Osteoblast (primary cell): Measurements from ENCODE around the gene CX3CL1. TPM values are rescaled to one million over a fixed set of nuclear protein-coding genes. Genes with fewer than 3 reads are reported as not detected.
"Not testable (repeated sequence)": the region's sequence is repeated elsewhere in the genome, so short reads cannot be mapped to it uniquely, and the experiment has no call there.

ENCODE experiments used
- DNase-seq: peaks from one replicate; pipeline ENCODE4 v3.0.0; 2011; ENCODE audit warnings: low spot score, mixed read lengths; ENCODE audit not compliant: insufficient read length; ENCODE audit errors: missing footprints
- H2AFZ ChIP-seq: 2 replicates; pipeline ENCODE4 v1.6.0; 2011; ENCODE audit warnings: mild to moderate bottlenecking, low read length
- H3K27ac ChIP-seq: 2 replicates; pipeline ENCODE4 v1.5.1; 2011; ENCODE audit warnings: mild to moderate bottlenecking, low read depth, low read length, moderate library complexity
- H3K27me3 ChIP-seq: 2 replicates; pipeline ENCODE4 v1.6.0; 2012; ENCODE audit warnings: mild to moderate bottlenecking, control low read depth, inconsistent platforms, low read length, moderate library complexity; ENCODE audit not compliant: insufficient read depth
- H3K36me3 ChIP-seq: 2 replicates; pipeline ENCODE4 v1.5.1; 2011; ENCODE audit warnings: mild to moderate bottlenecking, low read length, control low read depth, moderate library complexity; ENCODE audit not compliant: insufficient read depth
- H3K4me1 ChIP-seq: 2 replicates; pipeline ENCODE4 v1.5.1; 2011; ENCODE audit warnings: mild to moderate bottlenecking, low read length, control low read depth, moderate library complexity; ENCODE audit not compliant: insufficient read depth
- H3K4me2 ChIP-seq: 2 replicates; pipeline ENCODE4 v1.6.0; 2011; ENCODE audit warnings: mild to moderate bottlenecking, low read length; ENCODE audit not compliant: insufficient read depth
- H3K4me3 ChIP-seq: fragments of 200-600 bp; sonication (generic); 3 replicates; pipeline ENCODE4 v1.5.1; 2012; ENCODE audit warnings: mild to moderate bottlenecking, low read length, inconsistent platforms; ENCODE audit not compliant: insufficient read depth
- H3K79me2 ChIP-seq: 2 replicates; pipeline ENCODE4 v1.6.0; 2012; ENCODE audit warnings: mild to moderate bottlenecking, low read length, control low read depth, inconsistent platforms; ENCODE audit not compliant: insufficient read depth
- H3K9me3 ChIP-seq: 2 replicates; pipeline ENCODE4 v1.5.1; 2011; ENCODE audit warnings: low read depth, low read length, control low read depth
- H4K20me1 ChIP-seq: 2 replicates; pipeline ENCODE4 v1.6.0; 2012; ENCODE audit warnings: mild to moderate bottlenecking, low read length, control low read depth; ENCODE audit not compliant: insufficient read depth
- total RNA-seq: library from RNA; depleted of rRNA; stranded (reverse); fragments of >200 nt; gene quantifications from 2 replicates; pipeline ENCODE4 v1.2.3, GENCODE V29; 2012
- TF ChIP-seq, protein P1 (sequence below): IDR thresholded peaks from 2 replicates; pipeline ENCODE4 v1.5.1; 2011; ENCODE audit warnings: mild to moderate bottlenecking, low read depth, low read length, moderate library complexity; ENCODE audit errors: extremely low read depth

CX3CL1 gene
- total RNA-seq, 1 donor: not detected

DNA sequence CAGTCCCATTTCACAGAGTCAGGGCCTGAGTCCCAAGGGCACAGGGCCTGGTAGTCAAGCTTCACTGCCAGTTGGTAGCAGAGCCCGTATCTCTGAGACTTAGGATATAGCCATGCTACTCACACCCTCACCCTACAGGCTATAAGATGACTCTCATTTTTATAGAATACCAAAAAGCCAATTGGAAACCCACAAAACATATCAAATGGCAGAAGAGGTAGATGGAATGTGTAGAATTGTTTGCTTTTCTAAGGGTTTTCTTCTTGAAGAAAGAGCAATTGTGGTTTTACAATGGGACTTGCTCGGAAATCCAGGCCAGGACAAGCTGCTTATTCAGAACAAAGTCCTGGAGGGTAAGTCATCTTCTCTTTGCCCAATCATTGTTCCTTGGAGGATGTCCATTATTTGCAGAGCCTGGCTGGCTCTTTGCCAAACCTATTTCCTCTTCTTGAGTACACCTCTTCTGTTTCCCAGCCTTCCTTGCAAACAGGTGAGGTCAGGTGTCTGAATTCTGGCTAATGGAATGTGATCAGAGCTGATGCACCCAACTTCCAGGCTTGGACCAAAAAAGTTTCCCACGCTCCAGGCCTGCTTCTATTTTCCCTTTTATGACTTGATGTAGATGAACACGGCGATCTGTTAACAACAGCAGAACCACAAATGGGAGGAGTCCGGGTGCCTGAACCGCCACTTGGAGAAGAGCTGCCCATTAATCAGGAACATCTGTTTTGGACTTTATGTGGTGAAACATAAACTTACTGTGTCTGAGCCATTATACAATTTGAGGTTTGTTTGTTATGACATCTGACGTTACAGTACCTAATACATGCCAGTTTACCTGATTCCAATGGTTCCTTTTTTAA is 30.6 kb upstream of the CX3CL1 start:
- Histone ChIP-seq H3K4me1 (peaks cover 16% of the 10 kb centered on the region), H3K4me2 (peak overlapping the region; percentile 43), H3K36me3 (no peaks in the 10 kb centered on the region), H3K27ac (peak overlapping the region; percentile 16), H3K79me2 (no peaks in the 10 kb centered on the region), H3K9me3 (no peaks in the 10 kb centered on the region), H3K27me3 (peaks cover 27% of the 10 kb centered on the region), H3K4me3 (no peak overlapping the region), H4K20me1 (peaks cover 4% of the 10 kb centered on the region), H2AFZ (no peak overlapping the region)
- TF ChIP-seq, protein P1, sequence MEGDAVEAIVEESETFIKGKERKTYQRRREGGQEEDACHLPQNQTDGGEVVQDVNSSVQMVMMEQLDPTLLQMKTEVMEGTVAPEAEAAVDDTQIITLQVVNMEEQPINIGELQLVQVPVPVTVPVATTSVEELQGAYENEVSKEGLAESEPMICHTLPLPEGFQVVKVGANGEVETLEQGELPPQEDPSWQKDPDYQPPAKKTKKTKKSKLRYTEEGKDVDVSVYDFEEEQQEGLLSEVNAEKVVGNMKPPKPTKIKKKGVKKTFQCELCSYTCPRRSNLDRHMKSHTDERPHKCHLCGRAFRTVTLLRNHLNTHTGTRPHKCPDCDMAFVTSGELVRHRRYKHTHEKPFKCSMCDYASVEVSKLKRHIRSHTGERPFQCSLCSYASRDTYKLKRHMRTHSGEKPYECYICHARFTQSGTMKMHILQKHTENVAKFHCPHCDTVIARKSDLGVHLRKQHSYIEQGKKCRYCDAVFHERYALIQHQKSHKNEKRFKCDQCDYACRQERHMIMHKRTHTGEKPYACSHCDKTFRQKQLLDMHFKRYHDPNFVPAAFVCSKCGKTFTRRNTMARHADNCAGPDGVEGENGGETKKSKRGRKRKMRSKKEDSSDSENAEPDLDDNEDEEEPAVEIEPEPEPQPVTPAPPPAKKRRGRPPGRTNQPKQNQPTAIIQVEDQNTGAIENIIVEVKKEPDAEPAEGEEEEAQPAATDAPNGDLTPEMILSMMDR: no peak
- peak; percentile 87 for DNase-seq

DNA sequence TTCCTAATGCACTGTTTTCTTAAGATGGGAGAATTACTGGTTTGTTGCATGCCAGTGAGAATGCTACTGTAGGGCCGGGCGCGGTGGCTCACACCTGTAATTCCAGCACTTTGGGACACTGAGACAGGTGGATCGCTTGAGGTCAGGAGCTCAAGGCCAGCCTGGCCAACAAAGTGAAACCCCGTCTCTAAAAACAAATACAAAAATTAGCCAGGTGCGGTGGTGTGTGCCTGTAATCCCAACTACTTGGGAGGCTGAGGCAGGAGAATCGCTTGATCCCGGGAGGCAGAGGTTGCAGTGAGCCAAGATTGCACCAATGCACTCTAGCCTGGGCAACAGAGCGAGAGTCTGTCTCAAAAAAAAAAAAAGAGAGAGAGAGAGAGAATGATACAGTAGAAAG is 29.7 kb upstream of the CX3CL1 start:
- peaks cover 16% of the 10 kb centered on the region for H3K4me1 ChIP-seq
- H3K27me3 ChIP-seq: peaks cover 27% of the 10 kb centered on the region
- H3K4me3 ChIP-seq, H3K9me3 ChIP-seq, H3K4me2 ChIP-seq, H2AFZ ChIP-seq, H4K20me1 ChIP-seq, DNase-seq, H3K27ac ChIP-seq, H3K79me2 ChIP-seq, H3K36me3 ChIP-seq: not testable (repeated sequence)

- no peak overlapping the region for H3K27ac ChIP-seq
- H3K4me2 ChIP-seq: no peak overlapping the region
- no peak for DNase-seq
- no peaks in the 10 kb centered on the region for H3K79me2 ChIP-seq
- H3K27me3 ChIP-seq: peaks cover 24% of the 10 kb centered on the region
- H3K4me3 ChIP-seq: no peak overlapping the region
- H2AFZ ChIP-seq: no peak overlapping the region
- H3K36me3 ChIP-seq: no peaks in the 10 kb centered on the region
- H3K4me1 ChIP-seq: peaks cover 16% of the 10 kb centered on the region
- peaks cover 4% of the 10 kb centered on the region for H4K20me1 ChIP-seq
- TF ChIP-seq, protein P1: no peak
- H3K9me3 ChIP-seq: no peaks in the 10 kb centered on the region
These were observed 29.1 kb upstream of the CX3CL1 start for GRCh38 chr16:57343221-57343620.

DNA sequence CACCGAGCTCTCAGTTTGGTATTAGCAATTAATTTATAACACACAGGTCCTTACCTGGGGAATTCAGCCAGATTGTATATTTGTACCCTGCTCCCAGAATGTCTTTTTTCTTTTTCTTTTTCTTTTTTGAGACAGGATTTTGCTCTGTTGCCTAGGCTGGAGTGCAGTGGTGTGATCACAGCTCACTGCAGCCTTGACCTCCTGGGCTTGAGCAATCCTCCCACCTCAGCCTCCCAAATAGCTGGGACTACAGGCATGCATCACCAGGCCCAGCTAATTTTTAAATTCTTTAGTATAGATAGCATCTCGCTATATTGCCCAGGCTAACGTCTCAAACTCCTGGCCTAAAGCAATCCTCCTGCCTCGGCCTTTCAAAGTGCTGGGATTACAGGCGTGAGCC is 28.2 kb upstream of the CX3CL1 start:
- H3K79me2 ChIP-seq, H3K27ac ChIP-seq, H3K9me3 ChIP-seq, DNase-seq, H3K36me3 ChIP-seq, H2AFZ ChIP-seq, H3K4me3 ChIP-seq, H3K4me2 ChIP-seq, H4K20me1 ChIP-seq: not testable (repeated sequence)
- peaks cover 24% of the 10 kb centered on the region for H3K27me3 ChIP-seq
- H3K4me1 ChIP-seq: peaks cover 16% of the 10 kb centered on the region

DNA sequence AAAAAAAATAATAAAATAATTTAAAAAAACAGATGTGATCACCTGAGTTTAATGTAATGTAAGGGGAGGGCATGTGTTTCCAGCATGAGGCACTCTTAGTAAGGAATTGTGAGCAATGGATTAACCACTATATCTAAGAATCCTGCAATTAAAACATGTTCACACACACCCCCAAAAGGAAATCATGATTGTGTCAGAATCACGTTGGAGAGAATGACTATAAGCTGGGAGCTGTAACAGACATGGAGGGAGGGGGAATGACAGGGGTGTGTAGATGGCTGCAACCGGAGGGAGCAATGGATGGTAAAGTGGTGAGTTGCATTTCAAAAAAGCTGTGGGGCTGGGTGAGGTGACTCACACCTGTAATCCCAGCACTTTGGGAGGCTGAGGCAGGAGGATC is 27.3 kb upstream of the CX3CL1 start:
- H3K79me2 ChIP-seq: no peaks in the 10 kb centered on the region
- H3K36me3 ChIP-seq: no peaks in the 10 kb centered on the region
- no peaks in the 10 kb centered on the region for H3K9me3 ChIP-seq
- TF ChIP-seq, protein P1: no peak
- H3K27me3 ChIP-seq: peaks cover 31% of the 10 kb centered on the region
- H3K4me1 ChIP-seq: peaks cover 16% of the 10 kb centered on the region
- no peak overlapping the region for H3K4me3 ChIP-seq
- peaks cover 4% of the 10 kb centered on the region for H4K20me1 ChIP-seq
- no peak overlapping the region for H3K4me2 ChIP-seq
- H2AFZ ChIP-seq: no peak overlapping the region
- DNase-seq: no peak
- H3K27ac ChIP-seq: no peak overlapping the region
